HuH-7.5 (cell line): ENCODE data around the gene PRKG1.
"Not testable (repeated sequence)": the region's sequence is repeated elsewhere in the genome, so short reads cannot be mapped to it uniquely, and the experiment has no call there.

Experiments
- DNase-seq: peaks from one replicate; pipeline ENCODE4 v3.0.0; 2011; ENCODE audit warnings: low spot score

The PRKG1 gene

GRCh38 chr10:51270936-51271530 lies 196.7 kb downstream of the PRKG1 start:
- DNase-seq, result no peak

DNA sequence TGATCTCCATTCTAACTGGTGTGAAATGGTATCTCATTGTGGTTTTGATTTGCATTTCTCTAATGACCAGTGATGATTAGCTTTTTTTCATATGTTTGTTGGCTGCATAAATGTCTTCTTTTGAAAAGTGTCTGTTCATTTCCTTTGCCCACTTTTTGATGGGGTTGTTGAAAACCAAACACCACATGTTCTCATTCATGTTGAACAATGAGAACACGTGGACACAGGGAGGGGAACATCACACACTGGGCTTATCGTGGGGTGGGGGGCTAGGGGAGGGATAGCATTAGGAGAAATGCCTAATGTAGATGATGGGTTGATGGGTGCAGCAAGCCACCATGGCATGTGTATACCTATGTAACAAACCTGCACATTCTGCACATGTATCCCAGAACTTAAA lies 197.8 kb downstream of the PRKG1 start:
- DNase-seq, result not testable (repeated sequence)

DNA sequence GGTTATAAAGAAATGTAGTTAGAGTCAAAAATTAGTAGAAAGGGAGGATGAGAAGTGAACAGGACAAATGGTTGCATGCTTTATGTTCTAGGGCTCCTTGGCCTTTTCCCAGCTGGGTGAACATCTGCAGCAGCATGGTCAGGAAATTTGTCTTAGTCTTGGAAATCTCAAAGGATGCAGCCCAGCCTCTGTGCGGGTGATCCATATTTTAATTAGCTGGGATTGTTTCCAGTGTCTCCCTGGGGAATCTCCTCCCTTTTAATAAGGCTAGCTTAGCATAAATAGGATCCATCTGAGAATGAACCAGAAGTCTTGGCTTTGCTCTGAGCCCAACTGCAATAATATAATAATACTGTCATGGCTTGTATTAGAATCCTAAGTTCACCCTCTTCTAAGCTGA lies 198.3 kb downstream of the PRKG1 start:
- no peak for DNase-seq

- no peak for DNase-seq
These were observed 199.3 kb downstream of the PRKG1 start for GRCh38 chr10:51273574-51273973.

DNA sequence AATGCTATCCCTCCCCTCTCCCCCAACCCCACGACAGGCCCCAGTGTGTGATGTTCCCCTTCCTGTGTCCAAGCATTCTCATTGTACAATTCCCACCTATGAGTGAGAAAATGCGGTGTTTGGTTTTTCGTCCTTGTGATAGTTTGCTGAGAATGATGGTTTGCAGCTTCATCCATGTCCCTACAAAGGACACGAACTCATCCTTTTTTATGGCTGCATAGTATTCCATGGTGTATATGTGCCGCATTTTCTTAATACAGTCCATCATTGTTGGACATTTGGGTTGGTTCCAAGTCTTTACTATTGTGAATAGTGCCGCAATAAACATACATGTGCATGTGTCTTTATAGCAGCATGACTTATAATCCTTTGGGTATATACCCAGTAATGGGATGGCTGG lies 201.8 kb downstream of the PRKG1 start:
- not testable (repeated sequence) for DNase-seq

GRCh38 chr10:51281387-51281786 lies 207.1 kb downstream of the PRKG1 start:
- DNase-seq, result not testable (repeated sequence)

GRCh38 chr10:51285601-51286000 lies 211.3 kb downstream of the PRKG1 start:
- no peak for DNase-seq

GRCh38 chr10:51288511-51288910 lies 214.2 kb downstream of the PRKG1 start:
- no peak for DNase-seq

GRCh38 chr10:51289519-51289918 lies 215.2 kb downstream of the PRKG1 start:
- no peak for DNase-seq

DNA sequence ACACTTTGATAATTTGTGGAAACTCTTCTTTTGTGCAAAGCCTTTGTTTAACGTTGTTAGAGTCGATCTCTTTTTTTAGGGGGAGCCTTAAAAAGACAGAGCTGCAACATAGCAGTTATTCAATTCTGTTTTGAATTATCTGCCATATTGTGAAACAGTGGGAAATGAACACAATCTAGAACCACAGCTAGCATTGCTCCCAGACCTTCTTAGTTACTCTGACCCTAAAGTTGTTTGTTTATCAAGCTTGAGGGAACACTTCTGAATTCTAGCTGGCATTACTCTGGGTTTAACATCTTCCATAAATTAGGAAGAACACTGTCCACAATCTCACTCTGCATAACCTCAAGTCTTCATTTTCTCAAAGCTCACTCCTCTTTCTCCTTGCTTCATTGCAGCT lies 217.7 kb downstream of the PRKG1 start:
- no peak for DNase-seq

DNA sequence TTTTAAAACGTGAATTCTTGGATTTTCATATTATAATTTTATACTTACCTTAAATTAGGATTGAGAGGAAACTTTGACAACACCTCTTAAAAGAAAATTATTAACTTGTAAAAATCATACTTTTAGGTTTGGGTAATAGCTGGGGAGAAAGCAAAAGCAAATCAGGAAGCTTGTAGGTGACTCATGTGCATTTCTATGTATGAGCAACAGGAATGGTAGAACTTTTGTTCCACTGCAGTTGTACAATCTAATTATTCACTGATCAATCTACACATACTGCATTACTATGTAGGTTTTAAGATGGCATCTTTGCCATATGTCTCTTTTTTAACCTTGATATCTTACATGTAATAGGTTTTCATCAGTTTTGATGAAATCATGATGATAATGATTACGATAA lies 223.2 kb downstream of the PRKG1 start:
- no peak for DNase-seq

DNA sequence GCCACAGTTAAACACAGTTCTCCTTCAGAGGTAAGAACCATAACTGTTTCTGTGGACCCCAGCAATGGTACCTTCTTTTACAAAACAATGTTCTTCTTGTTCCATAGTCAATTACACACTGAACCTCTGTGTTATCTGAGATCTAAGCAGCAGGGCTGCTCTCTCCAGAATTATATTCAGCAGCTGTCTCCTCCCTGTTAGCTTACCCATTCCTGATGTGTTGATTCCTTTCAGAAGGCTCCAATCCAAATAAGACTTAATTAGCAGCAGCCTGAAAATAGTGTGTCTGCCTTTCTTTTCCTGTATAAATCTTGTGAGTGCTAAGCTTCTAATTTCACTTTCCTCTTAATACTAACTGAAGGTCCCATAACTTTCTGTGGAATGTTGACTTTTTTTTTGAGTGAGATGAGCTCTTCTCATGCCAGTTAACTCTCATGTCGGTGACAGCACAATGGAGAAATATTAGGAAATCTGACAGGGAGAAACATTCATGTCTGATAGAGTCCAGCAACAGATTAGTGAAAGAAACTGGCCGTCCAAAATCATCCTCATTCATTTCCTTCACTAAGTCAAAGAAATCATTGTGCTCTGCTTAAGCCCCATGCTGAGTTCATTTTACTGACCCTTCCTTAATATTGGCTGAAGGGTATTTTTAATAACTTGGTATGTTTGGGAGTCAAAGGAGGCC lies 226.5 kb downstream of the PRKG1 start:
- no peak for DNase-seq

DNA sequence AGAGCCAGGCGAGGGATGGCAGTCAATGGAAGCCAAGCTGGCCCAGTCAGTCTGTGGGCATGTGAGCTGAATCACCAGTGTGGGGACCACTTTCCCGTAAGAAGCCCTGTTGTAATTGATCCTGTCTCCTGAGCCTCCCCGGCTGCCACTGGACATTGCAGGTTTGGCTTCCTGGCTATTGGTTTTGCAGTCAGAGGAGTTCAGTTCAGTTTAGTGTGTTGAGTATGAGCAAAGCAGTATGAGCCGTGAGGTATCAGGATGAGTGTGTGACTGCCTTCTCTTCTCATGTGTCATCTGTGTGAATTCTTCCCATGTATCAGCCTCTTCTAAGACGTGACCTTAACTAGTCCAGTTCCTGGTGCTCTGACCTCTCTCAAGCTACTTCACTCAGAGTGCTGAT lies 227.4 kb downstream of the PRKG1 start:
- DNase-seq, result no peak

DNA sequence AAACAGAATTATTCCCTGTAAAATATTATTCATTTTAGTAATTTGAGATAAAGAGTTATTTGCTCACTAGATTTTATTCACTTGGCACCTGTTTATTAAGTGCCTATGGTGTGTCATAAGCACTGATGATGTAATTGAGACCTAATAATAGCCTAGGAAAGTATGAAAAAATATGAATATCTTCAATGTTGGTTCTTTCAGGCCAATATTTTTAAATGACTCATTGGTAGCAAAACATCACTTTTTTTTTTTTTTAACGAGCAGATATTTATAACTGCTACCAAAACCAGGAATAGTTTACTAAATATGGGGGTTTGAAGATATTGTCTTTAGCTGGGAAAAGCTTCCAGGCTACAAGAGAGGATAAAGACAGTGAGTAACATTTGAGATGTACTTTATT lies 228.0 kb downstream of the PRKG1 start:
- DNase-seq, result no peak

DNA sequence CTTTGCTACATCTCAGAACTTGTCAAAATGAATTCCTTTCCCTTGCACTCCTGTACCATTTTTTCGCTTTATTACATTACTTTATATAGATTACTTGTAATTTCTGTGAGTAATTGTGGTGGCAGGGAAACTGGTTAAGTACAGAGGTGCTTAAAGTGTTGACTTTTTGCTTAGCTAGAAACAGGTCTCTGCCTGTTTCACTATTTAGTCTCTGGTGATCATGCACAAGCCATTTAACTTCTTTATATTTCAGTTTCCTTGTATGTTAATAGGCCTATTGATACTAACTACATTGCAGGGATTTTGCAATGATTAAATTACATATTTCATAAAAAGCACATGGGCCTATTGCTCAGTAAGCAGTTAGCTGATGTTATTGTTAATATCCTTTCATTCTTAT lies 233.8 kb downstream of the PRKG1 start:
- DNase-seq, result no peak

GRCh38 chr10:51311228-51311627 lies 236.9 kb downstream of the PRKG1 start:
- DNase-seq, result no peak

DNA sequence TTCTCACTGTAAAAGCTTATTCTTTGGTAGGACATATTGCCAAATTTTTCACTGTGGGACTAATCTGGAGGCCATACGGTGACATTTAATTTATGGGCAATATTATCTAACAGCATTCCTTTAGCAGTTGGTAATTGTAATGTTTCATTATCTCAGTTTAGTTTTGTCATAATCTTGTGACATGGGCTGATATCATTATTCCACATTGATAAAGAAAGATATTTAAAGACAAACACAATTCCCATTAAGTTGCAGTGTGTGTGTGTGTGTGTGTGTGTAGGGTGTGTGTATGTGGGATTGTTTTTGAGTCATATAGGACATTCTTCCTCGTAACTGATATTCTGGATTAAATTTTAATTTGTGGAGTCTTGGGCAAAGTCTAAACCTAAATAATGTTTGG lies 238.5 kb downstream of the PRKG1 start:
- no peak for DNase-seq

GRCh38 chr10:51313251-51313650 lies 239.0 kb downstream of the PRKG1 start:
- DNase-seq, result no peak

- DNase-seq, result no peak
These were observed 239.6 kb downstream of the PRKG1 start for GRCh38 chr10:51313773-51314478.

GRCh38 chr10:51314481-51314880 lies 240.2 kb downstream of the PRKG1 start:
- no peak for DNase-seq

DNA sequence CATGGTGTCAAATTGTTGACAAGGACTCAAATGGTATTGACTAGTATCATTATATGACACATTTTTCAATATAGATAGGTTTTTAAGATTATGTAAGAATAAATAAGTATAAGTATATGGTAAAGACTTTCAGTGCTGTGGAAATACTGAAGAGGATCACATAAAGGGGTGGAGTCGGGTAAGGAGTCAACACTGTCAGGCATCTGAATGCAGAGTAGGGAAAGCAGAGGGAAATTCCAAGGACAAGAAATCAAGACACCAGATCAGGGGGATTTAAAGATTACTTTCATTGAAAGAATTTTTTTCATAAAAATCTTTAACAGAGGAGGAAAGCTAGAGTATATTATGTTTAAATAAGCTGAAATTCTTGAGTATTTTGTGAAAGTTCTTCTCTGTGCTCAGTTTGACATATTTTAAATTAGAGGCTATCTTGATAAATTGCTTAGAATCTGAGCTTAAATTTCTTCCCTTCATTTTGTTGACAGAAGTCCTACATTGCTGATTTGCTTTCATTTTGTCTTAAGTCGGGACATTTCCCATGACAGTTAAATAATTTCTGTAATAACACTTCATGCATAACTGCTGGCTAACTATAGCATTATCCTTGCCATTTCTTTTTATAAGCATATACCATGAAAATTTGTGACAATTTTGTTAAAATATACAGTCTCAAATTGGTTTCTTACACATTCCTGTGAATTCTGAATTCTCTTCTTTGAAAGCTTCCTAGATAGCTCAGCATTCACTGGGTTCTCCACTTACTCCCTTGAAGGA lies 244.3 kb downstream of the PRKG1 start:
- no peak for DNase-seq

DNA sequence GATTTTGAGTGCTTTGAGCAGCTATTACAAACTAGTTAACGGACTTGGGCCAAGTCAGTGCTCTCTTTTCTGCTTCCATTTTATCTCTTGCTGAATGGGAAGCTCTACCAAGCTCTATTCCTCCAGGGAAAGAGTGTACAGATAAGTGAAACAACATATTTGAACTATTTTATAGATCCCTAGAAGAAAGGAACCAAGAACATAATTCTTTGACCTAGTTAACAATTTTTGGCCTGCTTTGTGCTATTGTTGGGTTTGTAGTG lies 244.8 kb downstream of the PRKG1 start:
- DNase-seq, result no peak

DNA sequence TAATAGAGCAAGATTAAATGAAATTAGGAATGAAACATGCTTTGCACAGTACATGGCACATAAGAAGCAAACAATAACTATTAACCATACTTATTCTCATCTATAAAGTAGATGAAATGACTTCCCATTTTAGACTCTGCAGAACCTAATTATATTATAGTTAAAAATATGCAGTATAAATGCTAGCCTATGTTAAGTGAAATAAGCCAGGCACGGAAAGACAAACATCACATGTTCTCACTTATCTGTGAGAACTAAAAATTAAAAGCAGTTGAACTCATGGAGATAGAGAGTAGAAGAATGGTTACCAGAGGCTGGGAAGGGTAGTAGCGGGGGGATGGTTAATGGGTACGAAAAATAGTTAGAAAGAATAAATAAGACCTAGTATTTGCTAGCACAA lies 247.0 kb downstream of the PRKG1 start:
- DNase-seq, result no peak
